GM21390 (cell line): ENCODE results near the gene LRRC75A.
"Not testable (repeated sequence)": the region's sequence is repeated elsewhere in the genome, so short reads cannot be mapped to it uniquely, and the experiment has no call there.

Experiments
- ATAC-seq: cut with Tn5 transposase; IDR thresholded peaks from one replicate; pipeline ENCODE4 v1.9.1; 2021; ENCODE audit not compliant: unreplicated experiment

Gene LRRC75A

GRCh38 chr17:16455997-16456741 lies 35.8 kb downstream of the LRRC75A start:
- no peak for ATAC-seq

GRCh38 chr17:16453493-16453851 lies 38.5 kb downstream of the LRRC75A start:
- no peak for ATAC-seq

- ATAC-seq = not testable (repeated sequence)
Measured at GRCh38 chr17:16452268-16452667, 39.7 kb downstream of the LRRC75A start.

- ATAC-seq = no peak
Measured at GRCh38 chr17:16450028-16450427, 42.0 kb downstream of the LRRC75A start.

GRCh38 chr17:16449121-16449570 lies 42.8 kb downstream of the LRRC75A start:
- ATAC-seq = no peak

- ATAC-seq = no peak
Measured at GRCh38 chr17:16448490-16448889, 43.5 kb downstream of the LRRC75A start.

- no peak for ATAC-seq
Measured at GRCh38 chr17:16447676-16448075, 44.3 kb downstream of the LRRC75A start.

- ATAC-seq = no peak
Measured at GRCh38 chr17:16446338-16446983, 45.5 kb downstream of the LRRC75A start.

GRCh38 chr17:16444258-16444886 lies 47.6 kb downstream of the LRRC75A start:
- ATAC-seq = no peak

- no peak for ATAC-seq
Measured at GRCh38 chr17:16443511-16444257, 48.3 kb downstream of the LRRC75A start.

GRCh38 chr17:16442594-16443510 lies 49.1 kb downstream of the LRRC75A start:
- ATAC-seq = no peak

GRCh38 chr17:16442141-16442540 lies 49.9 kb downstream of the LRRC75A start:
- ATAC-seq = no peak

- ATAC-seq = no peak
Measured at GRCh38 chr17:16440901-16441629, 50.9 kb downstream of the LRRC75A start.

GRCh38 chr17:16440354-16440753 lies 51.6 kb downstream of the LRRC75A start:
- ATAC-seq = not testable (repeated sequence)

- no peak for ATAC-seq
Measured at GRCh38 chr17:16439811-16440351, 52.1 kb downstream of the LRRC75A start.

- no peak for ATAC-seq
Measured at GRCh38 chr17:16439303-16439791, 52.6 kb downstream of the LRRC75A start.

GRCh38 chr17:16438557-16439302 lies 53.3 kb downstream of the LRRC75A start:
- peak; percentile 71 for ATAC-seq

GRCh38 chr17:16438173-16438556 lies 53.8 kb downstream of the LRRC75A start:
- peak; percentile 1 for ATAC-seq
